ENCODE data around the gene FAM219A. TPM values are rescaled to one million over a fixed set of nuclear protein-coding genes. Genes with fewer than 3 reads are reported as not detected.
"Not testable (repeated sequence)": the region's sequence is repeated elsewhere in the genome, so short reads cannot be mapped to it uniquely, and the experiment has no call there.

Gene FAM219A
- total RNA-seq, 4 donors from 2014 or later, result 12.6 to 19.2 (median 17.0) TPM

DNA sequence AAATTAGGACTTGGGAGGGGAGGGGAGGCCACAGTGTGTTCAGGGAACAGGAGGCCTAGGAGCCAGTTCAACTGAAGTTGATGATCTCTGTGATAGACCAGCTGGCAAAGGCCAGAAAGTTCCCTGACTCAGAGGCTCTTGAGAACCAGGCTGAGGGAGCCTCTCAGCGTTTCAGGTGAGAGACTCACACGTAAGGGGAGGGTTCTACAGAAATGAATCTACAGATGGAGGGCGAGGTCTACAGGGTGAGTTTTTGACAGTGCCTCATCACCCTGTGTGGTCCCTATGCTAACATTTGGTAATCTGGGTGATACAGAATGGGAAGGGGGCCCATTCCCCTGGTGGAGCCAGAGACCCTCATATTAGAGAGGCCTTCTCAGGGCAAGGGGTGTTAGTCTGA, 32.4 kb upstream of the FAM219A start:
- TF ChIP-seq, protein P1, sequence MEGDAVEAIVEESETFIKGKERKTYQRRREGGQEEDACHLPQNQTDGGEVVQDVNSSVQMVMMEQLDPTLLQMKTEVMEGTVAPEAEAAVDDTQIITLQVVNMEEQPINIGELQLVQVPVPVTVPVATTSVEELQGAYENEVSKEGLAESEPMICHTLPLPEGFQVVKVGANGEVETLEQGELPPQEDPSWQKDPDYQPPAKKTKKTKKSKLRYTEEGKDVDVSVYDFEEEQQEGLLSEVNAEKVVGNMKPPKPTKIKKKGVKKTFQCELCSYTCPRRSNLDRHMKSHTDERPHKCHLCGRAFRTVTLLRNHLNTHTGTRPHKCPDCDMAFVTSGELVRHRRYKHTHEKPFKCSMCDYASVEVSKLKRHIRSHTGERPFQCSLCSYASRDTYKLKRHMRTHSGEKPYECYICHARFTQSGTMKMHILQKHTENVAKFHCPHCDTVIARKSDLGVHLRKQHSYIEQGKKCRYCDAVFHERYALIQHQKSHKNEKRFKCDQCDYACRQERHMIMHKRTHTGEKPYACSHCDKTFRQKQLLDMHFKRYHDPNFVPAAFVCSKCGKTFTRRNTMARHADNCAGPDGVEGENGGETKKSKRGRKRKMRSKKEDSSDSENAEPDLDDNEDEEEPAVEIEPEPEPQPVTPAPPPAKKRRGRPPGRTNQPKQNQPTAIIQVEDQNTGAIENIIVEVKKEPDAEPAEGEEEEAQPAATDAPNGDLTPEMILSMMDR (IDR thresholded peaks at IDR 0.05), result no peak
- TF ChIP-seq EP300 (IDR thresholded peaks at IDR 0.05) (no peak), POLR2A (IDR thresholded peaks at IDR 0.05; ENCODE audit: low read depth) (no peak), POLR2AphosphoS5 (IDR thresholded peaks at IDR 0.05) (no peak)
- no peaks in the 10 kb centered on the region for H3K4me1 ChIP-seq
- DNase-seq (ENCODE audit: extremely low spot score), result no peak
- intact Hi-C loops (cut with DNase I), result no loop called here
- no peak overlapping the region for H3K4me3 ChIP-seq
- H3K9me3 ChIP-seq, result no peaks in the 10 kb centered on the region
- no peak overlapping the region for H3K27ac ChIP-seq (replicated peaks in 1 of 4)
- no peaks in the 10 kb centered on the region for H3K36me3 ChIP-seq
- 63% methylated on average over 3 of the region's 3 CpGs for WGBS
- peaks cover 0 to 12% (median 0%) of the 10 kb centered on the region in 4 donors for H3K27me3 ChIP-seq

DNA sequence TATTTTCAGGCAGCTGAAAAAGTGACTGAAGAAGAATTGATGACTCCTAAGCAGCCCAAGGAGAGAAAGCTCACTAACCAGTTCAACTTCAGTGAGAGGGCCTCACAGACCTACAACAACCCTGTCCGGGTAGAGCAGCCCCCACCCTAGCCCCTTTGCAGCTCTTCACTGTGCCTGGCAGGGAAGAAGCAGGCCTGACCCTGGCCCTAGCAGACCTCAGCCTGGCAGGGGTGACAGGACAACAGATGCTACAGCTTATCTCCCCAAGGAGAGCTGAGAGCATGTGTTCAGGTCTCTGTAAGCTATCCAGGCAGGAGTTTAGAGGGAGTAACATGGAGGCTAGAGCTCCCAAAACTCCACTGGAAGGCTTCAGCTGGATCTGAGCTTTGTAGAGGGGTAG, 32.0 kb upstream of the FAM219A start:
- Histone ChIP-seq H3K36me3 (no peaks in the 10 kb centered on the region), H3K27me3 (peaks cover 0 to 12% (median 0%) of the 10 kb centered on the region in 4 donors), H3K4me3 (no peak overlapping the region), H3K27ac (replicated peaks in 1 of 4) (no peak overlapping the region), H3K9me3 (no peaks in the 10 kb centered on the region), H3K4me1 (no peaks in the 10 kb centered on the region)
- 60% methylated on average over 1 of the region's 1 CpG for WGBS
- no peak for DNase-seq (ENCODE audit: extremely low spot score)
- TF ChIP-seq POLR2A (IDR thresholded peaks at IDR 0.05; ENCODE audit: low read depth) (no peak), POLR2AphosphoS5 (IDR thresholded peaks at IDR 0.05) (no peak), EP300 (IDR thresholded peaks at IDR 0.05) (no peak)
- TF ChIP-seq, protein P1 (IDR thresholded peaks at IDR 0.05), result no peak
- intact Hi-C loops (cut with DNase I), result no loop called here

DNA sequence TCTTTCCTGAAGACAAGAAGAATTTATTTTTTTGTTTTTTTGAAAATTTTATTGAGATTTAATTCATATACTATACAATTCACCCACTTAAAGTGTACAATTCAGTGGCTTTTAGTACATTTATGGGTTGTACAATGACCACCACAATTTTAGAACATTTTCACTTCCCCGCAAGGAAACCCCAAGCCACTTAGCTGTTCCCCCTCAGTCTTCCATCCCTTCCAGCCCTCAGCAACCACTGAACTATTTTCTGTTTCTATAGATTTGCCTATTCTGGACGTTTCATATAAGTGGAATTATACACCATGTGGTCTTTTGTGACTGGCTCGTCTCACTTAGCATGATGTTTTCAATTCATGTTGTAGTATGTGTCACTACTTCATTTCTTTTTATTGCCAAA, 28.2 kb upstream of the FAM219A start:
- Histone ChIP-seq H3K4me3 (no peak overlapping the region), H3K27ac (replicated peaks in 1 of 4) (no peak overlapping the region), H3K9me3 (no peaks in the 10 kb centered on the region), H3K4me1 (no peaks in the 10 kb centered on the region), H3K27me3 (peaks cover 0 to 9% (median 0%) of the 10 kb centered on the region in 4 donors), H3K36me3 (no peaks in the 10 kb centered on the region)
- no peak for DNase-seq (ENCODE audit: extremely low spot score)
- TF ChIP-seq POLR2AphosphoS5 (IDR thresholded peaks at IDR 0.05), result no peak
- TF ChIP-seq, protein P1 (IDR thresholded peaks at IDR 0.05), result no peak
- no peak for TF ChIP-seq EP300 (IDR thresholded peaks at IDR 0.05)
- no peak for TF ChIP-seq POLR2A (IDR thresholded peaks at IDR 0.05; ENCODE audit: low read depth)
- intact Hi-C loops (cut with DNase I), result no loop called here
- WGBS, result 52% methylated on average over 3 of the region's 3 CpGs

DNA sequence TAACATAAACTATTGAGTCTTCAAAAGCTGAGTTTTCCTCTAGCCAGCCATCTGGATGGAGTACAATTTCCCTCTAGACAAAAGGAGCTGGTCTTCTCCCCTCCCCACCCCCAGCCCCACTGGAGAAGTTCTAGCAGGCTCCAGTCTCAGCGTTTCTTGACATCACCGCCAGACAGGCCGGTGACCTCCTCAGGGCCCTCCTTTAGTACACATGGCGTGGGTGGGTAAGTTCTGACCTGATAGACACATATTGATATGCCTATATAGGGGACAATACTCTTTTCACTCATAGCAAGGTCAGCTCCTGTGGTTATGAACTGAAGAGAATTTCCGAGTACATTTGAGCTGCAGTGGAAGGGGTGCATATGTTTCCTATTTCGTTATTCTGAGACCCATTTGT, 27.5 kb upstream of the FAM219A start:
- WGBS, result 71% methylated on average over 5 of the region's 6 CpGs
- H3K4me3 ChIP-seq, result no peak overlapping the region
- peaks cover 0 to 7% (median 0%) of the 10 kb centered on the region in 4 donors for H3K27me3 ChIP-seq
- intact Hi-C loops (cut with DNase I), result no loop called here
- no peaks in the 10 kb centered on the region for H3K9me3 ChIP-seq
- no peak for DNase-seq (ENCODE audit: extremely low spot score)
- no peak overlapping the region for H3K27ac ChIP-seq (replicated peaks in 1 of 4)
- no peaks in the 10 kb centered on the region for H3K4me1 ChIP-seq
- H3K36me3 ChIP-seq, result no peaks in the 10 kb centered on the region
- TF ChIP-seq POLR2A (IDR thresholded peaks at IDR 0.05; ENCODE audit: low read depth), result no peak

DNA sequence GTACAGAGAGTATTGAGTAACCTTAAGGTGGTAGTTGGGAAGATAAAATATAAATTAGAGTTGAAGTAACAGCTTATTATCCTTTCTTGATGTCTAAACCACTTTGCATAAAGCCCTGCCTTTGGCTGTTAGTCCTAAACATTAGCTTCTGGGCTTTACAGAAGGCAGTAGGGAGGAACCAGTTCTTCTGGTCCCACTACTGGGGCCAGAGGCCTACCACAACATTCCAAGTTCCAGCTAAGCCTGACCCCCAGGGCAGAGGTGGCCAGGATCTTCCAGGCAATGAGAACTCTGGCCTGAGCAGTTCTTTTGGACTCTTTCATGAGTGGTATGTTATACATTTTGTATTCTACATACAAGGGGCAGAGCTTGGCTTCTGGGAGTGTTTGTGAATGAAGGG, 26.3 kb upstream of the FAM219A start:
- Histone ChIP-seq H3K4me3 (no peak overlapping the region), H3K4me1 (no peaks in the 10 kb centered on the region), H3K27ac (replicated peaks in 1 of 4) (no peak overlapping the region), H3K27me3 (peaks cover 0 to 4% (median 0%) of the 10 kb centered on the region in 4 donors), H3K9me3 (no peaks in the 10 kb centered on the region), H3K36me3 (no peaks in the 10 kb centered on the region)
- intact Hi-C loops (cut with DNase I), result no loop called here
- no peak for DNase-seq (ENCODE audit: extremely low spot score)
- TF ChIP-seq EP300 (IDR thresholded peaks at IDR 0.05) (no peak), POLR2A (IDR thresholded peaks at IDR 0.05; ENCODE audit: low read depth) (no peak), POLR2AphosphoS5 (IDR thresholded peaks at IDR 0.05) (no peak)
- TF ChIP-seq, protein P1 (IDR thresholded peaks at IDR 0.05), result no peak

DNA sequence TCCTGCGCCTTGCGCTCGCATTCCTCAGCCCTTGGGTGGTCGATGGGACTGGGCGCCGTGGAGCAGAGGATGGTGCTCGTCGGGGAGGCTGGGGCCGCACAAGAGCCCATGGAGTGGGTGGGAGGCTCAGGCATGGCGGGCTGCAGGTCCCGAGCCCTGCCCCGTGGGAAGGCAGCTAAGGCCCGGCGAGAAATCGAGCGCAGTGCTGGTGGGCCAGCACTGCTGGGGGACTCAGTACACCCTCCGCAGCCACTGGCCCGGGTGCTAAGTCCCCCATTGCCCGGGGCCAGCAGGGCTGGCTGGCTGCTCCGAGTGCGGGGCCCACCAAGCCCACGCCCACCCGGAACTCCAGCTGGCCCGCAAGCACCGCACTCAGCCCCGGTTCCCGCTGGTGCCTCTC, 24.4 kb upstream of the FAM219A start:
- H3K4me1 ChIP-seq; H3K9me3 ChIP-seq; H3K36me3 ChIP-seq; intact Hi-C loops (cut with DNase I); H3K27me3 ChIP-seq; H3K27ac ChIP-seq (replicated peaks in 1 of 4); DNase-seq (ENCODE audit: extremely low spot score); H3K4me3 ChIP-seq: not testable (repeated sequence)
- WGBS, result 97% methylated on average over 15 of the region's 27 CpGs

DNA sequence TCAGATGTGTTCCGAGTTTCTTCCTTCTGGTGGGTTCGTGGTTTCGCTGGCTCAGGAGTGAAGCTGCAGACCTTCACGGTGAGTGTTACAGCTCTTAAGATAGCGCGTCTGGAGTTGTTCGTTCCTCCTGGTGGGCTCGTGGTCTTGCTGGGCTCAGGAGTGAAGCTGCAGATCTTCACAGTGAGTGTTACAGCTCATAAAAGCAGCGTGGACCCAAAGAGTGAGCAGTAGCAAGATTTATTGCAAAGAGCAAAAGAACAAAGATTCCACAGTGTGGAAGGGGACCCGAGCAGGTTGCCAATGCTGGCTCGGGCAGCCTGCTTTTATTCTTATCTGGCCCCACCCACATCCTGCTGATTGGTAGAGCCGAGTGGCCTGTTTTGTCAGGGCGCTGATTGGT, 23.2 kb upstream of the FAM219A start:
- DNase-seq (ENCODE audit: extremely low spot score); H3K27me3 ChIP-seq; H3K9me3 ChIP-seq; H3K36me3 ChIP-seq; H3K4me1 ChIP-seq; H3K4me3 ChIP-seq; H3K27ac ChIP-seq (replicated peaks in 1 of 4); intact Hi-C loops (cut with DNase I): not testable (repeated sequence)
- WGBS, result 76% methylated on average over 13 of the region's 13 CpGs

Measured in esophagus muscularis mucosa (tissue), 4 donors.